Subcutaneous abdominal adipose tissue (tissue), 5 donors: ENCODE data around the gene RAB36.

Experiments used
- H3K27ac ChIP-seq: one replicate; pipeline ENCODE4 v1.7.0; 2013; ENCODE audit warnings: low read depth, mild to moderate bottlenecking, inconsistent platforms, low read length, moderate library complexity
- H3K27me3 ChIP-seq, 5 donors: one replicate each; pipeline ENCODE4 v1.7.0; 2013; ENCODE audit warnings: low read length in 5 of 5, inconsistent platforms in 1 of 5; ENCODE audit not compliant: control insufficient read depth in 5 of 5, insufficient read depth in 4 of 5
- H3K36me3 ChIP-seq, 5 donors: one replicate each; pipeline ENCODE4 v1.7.0; 2013; ENCODE audit warnings: low read length in 5 of 5; ENCODE audit not compliant: control insufficient read depth in 5 of 5, insufficient read depth in 5 of 5
- H3K4me1 ChIP-seq, 5 donors: one replicate each; pipeline ENCODE4 v1.7.0; 2013; ENCODE audit warnings: low read length in 5 of 5, mild to moderate bottlenecking in 3 of 5, moderate library complexity in 1 of 5; ENCODE audit not compliant: control insufficient read depth in 5 of 5, insufficient read depth in 5 of 5
- H3K4me3 ChIP-seq, 5 donors: one replicate each; pipeline ENCODE4 v1.7.0; 2013; ENCODE audit warnings: low read length in 5 of 5, low read depth in 1 of 5
- H3K9ac ChIP-seq, 5 donors: one replicate each; pipeline ENCODE4 v1.7.0; 2013; ENCODE audit warnings: low read length in 5 of 5, mild to moderate bottlenecking in 4 of 5, moderate library complexity in 3 of 5
- H3K9me3 ChIP-seq, 5 donors: one replicate each; pipeline ENCODE4 v1.7.0; 2013; ENCODE audit warnings: low read length in 5 of 5; ENCODE audit not compliant: control insufficient read depth in 5 of 5
- donor health status: healthy.
- donor health status: healthy.
- donor health status: healthy.
- donor health status: healthy.
- donor health status: healthy.

RAB36 gene

DNA sequence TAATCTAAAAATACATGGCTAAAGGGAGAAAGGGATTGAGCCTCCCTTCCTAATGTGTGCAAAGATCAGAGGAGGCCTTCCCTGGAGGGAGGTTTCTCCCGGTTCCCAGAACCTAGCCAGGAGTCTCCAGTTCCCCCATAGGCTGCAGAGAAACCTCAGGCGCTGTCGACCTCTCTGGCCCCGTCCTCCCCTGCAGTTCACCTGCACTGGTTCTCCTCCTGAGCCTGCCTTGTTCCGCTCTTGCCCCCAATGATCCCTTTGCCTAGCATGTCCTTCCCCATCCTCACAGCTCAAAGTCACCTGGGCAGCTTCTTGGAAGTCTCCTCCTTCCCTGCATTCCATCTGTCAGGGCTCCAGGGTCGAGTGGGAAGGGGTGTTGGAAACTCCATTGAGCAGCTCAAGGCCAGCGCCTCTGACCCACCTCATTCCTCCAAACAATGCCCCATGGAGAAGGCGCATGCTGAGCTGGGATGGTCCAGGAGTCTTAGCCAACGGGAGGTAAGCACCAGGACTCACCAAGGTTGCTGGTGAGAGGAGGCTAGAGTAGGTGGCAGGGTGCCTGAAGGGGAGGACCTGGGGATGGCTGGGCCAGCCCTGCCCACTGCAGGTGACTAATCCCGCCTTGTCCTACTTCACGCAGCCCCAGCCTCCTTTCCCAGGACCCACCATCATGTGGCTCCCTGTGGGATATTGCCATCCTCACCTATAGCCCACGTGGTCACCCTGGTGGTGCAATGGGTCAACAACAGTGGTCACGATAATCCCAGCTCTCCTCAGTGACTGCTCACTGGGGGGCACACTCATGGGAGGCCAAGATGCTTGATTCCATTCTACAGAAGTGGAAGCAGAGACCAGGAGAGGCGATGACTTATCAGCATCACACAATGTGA, 18.9 kb upstream of the RAB36 start:
- peaks cover 0 to 3% (median 0%) of the 10 kb centered on the region in 5 donors for H3K27me3 ChIP-seq
- no peak overlapping the region for H3K9ac ChIP-seq
- H3K27ac ChIP-seq = no peak overlapping the region
- H3K4me1 ChIP-seq = peaks cover 5 to 25% (median 6%) of the 10 kb centered on the region in 5 donors
- H3K9me3 ChIP-seq = no peaks in the 10 kb centered on the region
- no peak overlapping the region for H3K4me3 ChIP-seq
- peaks cover 0 to 17% (median 8%) of the 10 kb centered on the region in 5 donors for H3K36me3 ChIP-seq

DNA sequence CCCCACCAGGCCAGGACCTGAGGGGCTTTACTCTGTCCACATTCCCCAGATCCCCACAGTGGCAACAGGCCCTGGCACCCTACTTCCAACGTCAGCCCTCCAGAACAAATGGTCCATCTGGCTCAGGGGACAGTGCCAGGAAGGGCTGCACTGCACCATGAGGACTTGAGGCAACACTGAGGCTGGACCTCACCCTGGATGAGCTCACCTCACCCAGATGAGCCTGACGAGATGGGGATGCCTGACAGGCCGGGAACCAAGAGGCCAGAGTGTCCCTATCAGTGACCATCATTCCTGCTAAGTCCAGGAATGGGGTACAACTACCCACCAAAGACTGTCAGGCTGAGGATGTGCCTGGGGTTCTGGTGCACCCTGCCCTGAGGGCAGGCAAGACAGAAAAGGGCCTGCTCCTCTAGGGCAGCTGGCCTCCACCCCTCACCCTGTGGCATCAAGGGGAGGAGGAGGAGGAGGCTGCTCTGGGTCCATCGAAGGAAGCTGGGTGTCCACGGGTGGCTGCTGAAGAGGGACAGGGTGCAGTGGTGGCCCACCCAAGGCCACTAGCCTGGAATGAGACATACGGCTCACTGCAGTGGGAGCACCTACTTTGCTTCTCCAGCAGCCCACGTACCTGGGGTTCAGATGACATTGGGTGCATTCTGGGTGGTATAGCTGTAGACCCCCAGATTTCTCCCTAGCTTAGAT, 18.1 kb upstream of the RAB36 start:
- H3K27ac ChIP-seq = no peak overlapping the region
- H3K27me3 ChIP-seq = peaks cover 0 to under 1% (median 0%) of the 10 kb centered on the region in 5 donors
- H3K9ac ChIP-seq = no peak overlapping the region

DNA sequence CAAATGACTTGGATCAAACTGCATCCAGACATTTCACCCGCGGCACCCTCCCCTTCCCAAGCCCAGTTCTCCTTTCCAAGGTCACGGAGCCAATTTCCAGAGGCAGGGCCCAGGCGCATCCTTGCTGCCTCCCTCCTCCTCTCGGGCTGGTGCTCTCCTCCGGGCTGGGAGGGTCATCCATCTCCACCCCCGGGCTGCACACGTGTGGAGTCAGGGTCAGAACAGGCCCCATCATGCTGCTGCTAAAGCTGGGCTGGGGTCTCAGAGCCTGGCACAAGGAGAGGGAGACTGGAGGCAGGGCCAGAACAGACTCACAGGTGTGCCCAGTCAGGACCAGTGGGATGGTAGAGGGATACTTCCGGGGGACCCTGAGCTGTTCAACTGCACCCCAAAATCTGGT, 17.5 kb upstream of the RAB36 start:
- H3K27ac ChIP-seq = no peak overlapping the region
- no peaks in the 10 kb centered on the region for H3K9me3 ChIP-seq
- no peaks in the 10 kb centered on the region for H3K27me3 ChIP-seq
- no peak overlapping the region for H3K9ac ChIP-seq
- no peak overlapping the region for H3K4me3 ChIP-seq
- H3K36me3 ChIP-seq = peaks cover 0 to 17% (median 8%) of the 10 kb centered on the region in 5 donors
- H3K4me1 ChIP-seq = peaks cover 5 to 25% (median 6%) of the 10 kb centered on the region in 5 donors

More for the DNA sequence above, 18.1 kb upstream of the RAB36 start:
- Histone ChIP-seq H3K4me3 (no peak overlapping the region), H3K9me3 (no peaks in the 10 kb centered on the region), H3K4me1 (peaks cover 5 to 25% (median 6%) of the 10 kb centered on the region in 5 donors), H3K36me3 (peaks cover 0 to 17% (median 8%) of the 10 kb centered on the region in 5 donors)

DNA sequence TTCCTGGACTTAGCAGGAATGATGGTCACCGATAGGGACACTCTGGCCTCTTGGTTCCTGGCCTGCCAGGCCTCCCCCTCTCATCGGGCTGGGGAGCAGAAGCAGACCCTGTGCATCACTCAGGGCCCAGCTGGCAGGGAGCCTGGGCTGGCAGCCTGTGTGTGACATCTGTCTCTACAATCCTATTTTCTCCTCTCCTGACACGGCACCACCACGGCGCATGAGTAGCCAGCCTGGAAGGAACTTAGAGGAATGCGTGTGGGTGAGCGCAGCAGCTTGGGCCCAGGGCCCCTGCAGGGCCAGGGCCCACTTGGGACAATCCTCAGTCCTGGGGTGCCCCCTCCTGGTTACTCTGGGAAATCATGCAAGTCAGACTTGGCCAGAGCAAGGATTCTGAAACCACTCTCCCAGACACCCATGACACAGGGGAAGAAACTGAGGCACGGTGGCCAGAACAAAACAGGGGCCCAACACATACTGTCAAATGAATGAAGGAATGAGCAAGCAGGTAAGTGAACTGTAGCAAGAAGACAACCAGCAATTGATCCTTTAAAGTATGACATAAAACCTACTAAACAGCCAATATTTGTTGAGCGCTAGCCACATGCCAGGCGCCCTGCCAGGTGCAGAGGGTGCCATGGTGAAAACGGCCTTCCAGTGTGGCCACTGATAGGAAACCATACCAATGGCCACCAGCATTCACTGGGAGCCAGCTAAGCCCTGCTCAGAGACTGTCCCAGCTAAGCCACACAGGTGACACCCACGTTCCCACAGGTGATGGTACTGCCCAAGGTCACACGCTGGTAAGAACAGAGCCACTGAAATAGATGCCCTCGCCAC, 16.8 kb upstream of the RAB36 start:
- Histone ChIP-seq H3K27ac (no peak overlapping the region), H3K27me3 (no peaks in the 10 kb centered on the region), H3K4me1 (peaks cover 5 to 25% (median 6%) of the 10 kb centered on the region in 5 donors), H3K4me3 (no peak overlapping the region), H3K36me3 (peaks cover 0 to 15% (median 3%) of the 10 kb centered on the region in 5 donors), H3K9me3 (no peaks in the 10 kb centered on the region), H3K9ac (no peak overlapping the region)

DNA sequence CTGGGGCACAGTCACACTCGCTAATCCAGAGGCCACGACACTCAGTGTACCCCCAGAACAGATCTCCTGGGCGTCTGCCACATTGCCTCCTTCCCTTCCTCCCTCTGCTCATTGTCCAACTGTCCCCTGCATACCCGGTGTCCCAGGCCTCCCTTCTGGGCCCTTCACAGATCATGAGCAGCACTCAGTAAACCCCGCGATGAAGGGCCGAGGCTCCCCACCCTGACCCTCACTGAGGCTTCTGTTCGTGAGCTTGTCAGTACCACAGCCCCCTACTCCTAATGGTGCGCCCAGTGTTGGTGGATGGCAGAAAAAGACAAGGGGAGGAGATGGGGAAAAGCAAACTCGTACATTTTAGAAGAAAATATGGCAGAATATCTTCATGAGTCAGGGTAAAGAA, 16.1 kb upstream of the RAB36 start:
- H3K27me3 ChIP-seq = no peaks in the 10 kb centered on the region

DNA sequence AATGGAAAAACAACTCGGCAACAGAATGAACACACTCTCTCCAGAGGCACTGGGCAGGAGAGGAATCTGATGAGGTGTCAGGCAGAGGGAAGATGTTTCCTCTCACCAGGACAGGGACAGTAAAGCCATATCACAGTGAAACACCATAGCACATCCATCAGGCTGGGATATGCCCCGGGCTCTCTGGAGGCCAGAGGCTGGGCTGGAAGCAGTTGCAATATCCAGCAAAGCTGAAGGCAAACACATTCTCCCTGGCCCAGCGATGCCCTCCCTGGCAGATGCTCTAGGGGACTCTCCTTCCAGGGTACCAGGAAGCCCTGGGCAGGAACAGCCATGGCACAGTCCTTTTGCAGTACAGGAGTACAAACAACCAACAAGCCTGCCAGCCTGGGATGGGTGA, 14.6 kb upstream of the RAB36 start:
- H3K36me3 ChIP-seq = peaks cover 0 to 1% (median 0%) of the 10 kb centered on the region in 5 donors
- no peak overlapping the region for H3K4me3 ChIP-seq
- H3K4me1 ChIP-seq = peaks cover 0 to 21% (median 5%) of the 10 kb centered on the region in 5 donors
- H3K27me3 ChIP-seq = no peaks in the 10 kb centered on the region
- no peaks in the 10 kb centered on the region for H3K9me3 ChIP-seq
- no peak overlapping the region for H3K27ac ChIP-seq
- H3K9ac ChIP-seq = no peak overlapping the region

More for the DNA sequence above, 16.1 kb upstream of the RAB36 start:
- Histone ChIP-seq H3K27ac (no peak overlapping the region), H3K36me3 (peaks cover 0 to 12% (median 0%) of the 10 kb centered on the region in 5 donors), H3K4me1 (peaks cover 5 to 25% (median 6%) of the 10 kb centered on the region in 5 donors), H3K9me3 (no peaks in the 10 kb centered on the region), H3K9ac (no peak overlapping the region), H3K4me3 (no peak overlapping the region)

DNA sequence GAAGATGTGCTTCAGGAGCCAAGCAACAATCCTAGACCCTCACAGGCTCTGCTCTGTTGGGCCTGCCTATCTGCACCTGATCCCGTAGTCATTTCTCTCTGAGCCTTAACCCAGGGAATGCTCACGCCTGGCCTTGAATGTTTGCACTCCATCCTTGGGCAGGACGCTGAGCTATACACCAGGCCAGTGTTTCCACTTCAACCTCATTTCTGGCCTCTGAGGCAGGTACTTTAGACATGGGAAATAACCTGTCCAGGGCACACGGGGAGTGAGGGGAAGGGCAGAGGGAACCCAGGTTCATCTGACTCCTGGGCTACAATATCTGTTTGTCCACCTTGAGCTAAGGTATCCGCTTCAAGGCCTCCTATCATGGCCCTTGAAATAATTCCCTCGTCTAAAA, 13.3 kb upstream of the RAB36 start:
- Histone ChIP-seq H3K9me3 (no peaks in the 10 kb centered on the region), H3K27ac (no peak overlapping the region), H3K36me3 (no peaks in the 10 kb centered on the region), H3K4me1 (peaks cover 0 to 20% (median 5%) of the 10 kb centered on the region in 5 donors), H3K27me3 (no peaks in the 10 kb centered on the region), H3K4me3 (no peak overlapping the region), H3K9ac (no peak overlapping the region)

DNA sequence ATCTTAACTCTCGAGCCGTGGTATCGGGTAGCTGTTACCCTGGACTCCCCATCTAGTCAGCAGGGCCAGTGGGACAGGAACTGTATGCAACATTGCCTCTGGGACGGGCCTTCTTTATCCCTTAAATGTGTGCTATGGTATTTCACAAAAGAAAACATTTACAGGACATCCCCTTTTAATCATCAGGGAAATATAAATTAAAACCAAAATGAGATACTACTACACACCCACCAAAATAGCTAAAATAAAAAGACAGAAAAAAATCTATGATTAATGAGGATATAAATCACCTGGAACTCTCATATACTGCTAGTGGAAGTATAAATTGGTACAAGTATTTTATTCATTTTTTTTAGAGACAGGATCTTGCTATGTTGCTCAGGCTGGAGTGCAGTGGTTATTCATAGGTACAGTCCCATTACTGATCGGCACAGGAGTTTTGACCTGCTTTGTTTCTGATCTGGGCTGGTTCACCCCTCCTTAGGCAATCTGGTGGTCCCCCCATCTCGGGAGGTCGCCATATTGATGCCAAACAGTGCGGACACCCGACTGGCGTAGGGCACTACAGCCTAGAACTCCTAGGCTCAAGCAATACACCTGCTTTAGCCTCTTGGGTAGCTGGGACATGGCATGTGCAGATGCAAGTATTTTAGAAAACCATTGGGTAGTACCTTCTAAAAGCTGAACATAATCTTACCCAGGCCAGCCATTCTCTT, 12.7 kb upstream of the RAB36 start:
- no peak overlapping the region for H3K27ac ChIP-seq
- H3K9me3 ChIP-seq = no peaks in the 10 kb centered on the region
- no peak overlapping the region for H3K4me3 ChIP-seq
- no peak overlapping the region for H3K9ac ChIP-seq
- no peaks in the 10 kb centered on the region for H3K36me3 ChIP-seq
- peaks cover 0 to 18% (median 5%) of the 10 kb centered on the region in 5 donors for H3K4me1 ChIP-seq
- no peaks in the 10 kb centered on the region for H3K27me3 ChIP-seq

DNA sequence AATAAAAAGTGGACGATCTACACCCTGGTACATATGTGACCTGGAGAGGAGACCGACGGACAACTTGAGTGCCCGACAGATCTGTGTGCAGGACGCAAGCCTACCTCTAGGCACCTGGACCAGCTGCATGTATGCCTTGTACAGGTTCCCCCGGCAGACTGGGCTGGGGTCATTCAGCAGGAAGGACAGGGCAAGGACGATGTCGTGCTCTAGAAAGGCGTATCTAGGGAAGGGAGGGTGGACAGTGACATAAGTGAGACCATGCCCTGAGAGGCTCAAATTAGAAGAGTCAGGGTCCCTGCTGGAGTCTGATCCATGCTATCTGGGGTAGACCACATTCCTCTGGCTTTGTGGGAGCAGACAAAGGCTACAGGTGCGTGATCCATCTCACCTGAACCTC, 11.4 kb upstream of the RAB36 start:
- no peaks in the 10 kb centered on the region for H3K9me3 ChIP-seq
- no peak overlapping the region for H3K27ac ChIP-seq
- H3K4me1 ChIP-seq = peaks cover 0 to 15% (median 0%) of the 10 kb centered on the region in 5 donors
- H3K27me3 ChIP-seq = no peaks in the 10 kb centered on the region
- H3K36me3 ChIP-seq = no peaks in the 10 kb centered on the region
- H3K9ac ChIP-seq = no peak overlapping the region
- no peak overlapping the region for H3K4me3 ChIP-seq
